NCI-H748 treated with DMSO at 0.1 percent for 48 hours (cell line): Measurements from ENCODE around the gene PTPN11.
"Not testable (repeated sequence)": the region's sequence is repeated elsewhere in the genome, so short reads cannot be mapped to it uniquely, and the experiment has no call there.

ENCODE experiments used
- DNase-seq: peaks from one replicate; lab custom pipeline; 2025; lab: John Stamatoyannopoulos, UW

Gene PTPN11

DNA sequence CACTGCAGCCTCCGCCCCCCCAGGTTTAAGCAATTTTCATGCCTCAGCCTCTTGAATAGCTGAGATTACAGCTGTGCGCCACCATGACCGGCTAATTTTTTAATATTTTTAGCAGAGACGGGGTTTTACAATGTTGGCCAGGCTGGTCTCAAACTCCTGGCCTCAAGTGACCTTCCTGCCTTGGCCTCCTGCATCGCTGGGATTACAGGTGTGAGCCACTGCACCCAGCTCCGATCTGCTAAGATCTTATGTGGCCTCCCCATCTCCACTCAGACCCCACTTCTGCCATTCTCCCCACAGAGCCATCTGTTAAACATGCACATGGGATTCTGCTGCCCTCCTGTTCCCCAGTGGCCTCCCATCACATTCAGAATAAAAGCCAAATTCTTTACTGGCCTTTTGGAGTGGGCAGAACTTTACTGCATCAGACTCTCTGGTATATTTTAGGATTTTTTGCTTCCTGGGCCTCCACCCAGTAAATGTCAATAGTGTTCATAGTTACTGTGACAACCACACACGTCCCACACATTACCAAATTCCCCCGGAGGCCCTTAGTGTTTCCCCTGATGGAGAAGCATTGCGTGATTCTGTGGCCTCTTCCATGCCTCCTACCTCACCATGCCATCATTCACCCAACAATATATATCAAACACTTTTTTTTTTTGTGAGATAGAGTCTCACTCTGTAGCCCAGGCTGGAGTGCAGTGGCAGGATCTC lies 96.3 kb downstream of the PTPN11 start:
- no peak for DNase-seq

DNA sequence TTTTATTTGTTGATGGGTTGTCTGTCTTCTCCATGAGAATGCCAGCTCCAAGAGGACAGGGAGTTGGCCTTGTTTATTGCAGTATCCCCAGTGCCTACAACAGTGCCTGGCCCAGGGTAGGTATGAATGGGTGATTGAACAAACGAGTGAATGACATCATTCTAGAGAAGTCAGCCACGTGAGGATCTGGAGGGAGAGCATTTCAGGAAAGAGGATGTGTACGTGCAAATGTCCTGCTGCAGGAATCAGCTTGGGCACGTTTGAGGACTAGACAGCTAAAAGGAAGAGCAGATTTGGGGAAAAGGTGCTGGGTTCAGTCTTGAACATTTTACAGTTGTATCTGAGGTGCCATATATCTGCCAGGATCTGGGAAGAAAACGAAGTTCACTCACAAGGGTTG lies 97.1 kb downstream of the PTPN11 start:
- no peak for DNase-seq

DNA sequence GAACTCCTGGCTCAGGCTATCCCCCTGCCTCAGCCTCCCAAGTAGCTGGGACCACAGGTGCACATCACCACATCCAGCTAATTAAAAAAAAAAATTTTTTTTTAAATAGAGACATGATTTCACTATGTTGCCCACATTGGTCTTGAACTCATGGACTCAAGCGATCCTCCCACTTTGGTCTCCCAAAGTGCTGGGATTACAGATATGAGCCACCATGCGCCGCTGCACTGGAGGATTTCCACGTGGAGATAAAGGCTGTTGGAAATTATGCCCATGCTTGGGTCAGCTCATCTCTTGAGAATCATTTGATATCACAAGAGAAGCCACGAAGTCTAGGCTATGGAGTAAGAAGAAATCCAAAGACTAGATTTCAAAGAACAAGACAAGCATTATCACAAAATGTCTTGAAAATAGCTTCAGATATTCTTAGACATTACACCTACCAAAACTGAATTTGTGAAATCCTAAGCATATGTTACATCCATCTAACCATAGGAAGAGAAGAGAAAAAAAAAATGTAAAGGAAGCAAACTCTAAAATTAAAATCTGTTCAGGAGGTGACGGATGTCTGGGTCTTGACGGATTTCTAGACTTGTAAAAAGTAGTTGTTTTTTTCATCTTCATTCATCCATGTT lies 99.1 kb downstream of the PTPN11 start:
- no peak for DNase-seq

DNA sequence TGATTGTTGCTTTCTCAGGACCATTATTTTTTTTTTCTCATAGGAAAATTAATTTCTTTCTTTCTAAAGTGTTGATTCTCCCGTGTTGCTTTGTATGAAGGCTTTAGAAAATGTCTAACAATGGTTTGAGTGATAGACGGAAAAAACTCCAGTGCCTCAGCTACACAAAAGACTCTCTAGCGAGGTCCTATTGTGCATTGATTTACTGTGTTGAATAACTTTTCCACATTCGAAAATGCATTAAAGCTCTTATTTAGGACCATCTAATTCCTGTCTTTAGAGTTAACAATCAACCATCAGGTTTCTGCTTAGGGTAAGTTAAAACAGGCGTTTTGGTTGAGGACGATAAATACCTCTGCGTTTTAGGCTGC lies 99.6 kb downstream of the PTPN11 start:
- no peak for DNase-seq

DNA sequence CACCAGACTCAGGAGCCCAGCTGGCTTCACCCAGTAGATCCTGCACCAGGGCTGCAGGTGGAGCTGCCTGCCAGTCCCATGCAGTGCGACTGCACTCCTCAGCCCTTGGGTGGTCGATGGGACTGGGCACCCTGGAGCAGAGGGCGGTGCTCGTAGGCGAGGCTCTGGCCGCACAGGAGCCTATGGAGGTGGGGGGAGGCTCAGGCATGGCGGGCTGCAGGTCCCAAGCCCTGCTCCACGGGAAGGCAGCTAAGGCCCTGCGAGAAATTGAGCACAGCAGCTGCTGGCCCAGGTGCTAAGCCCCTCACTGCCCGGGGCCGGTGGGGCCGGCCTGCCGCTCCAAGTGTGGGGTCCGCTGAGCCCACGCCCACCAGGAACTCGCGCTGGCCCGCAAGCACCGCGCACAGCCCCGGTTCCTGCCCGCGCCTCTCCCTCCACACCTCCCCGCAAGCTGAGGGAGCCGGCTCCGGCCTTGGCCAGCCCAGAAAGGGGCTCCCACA lies 101.1 kb downstream of the PTPN11 start:
- DNase-seq, result not testable (repeated sequence)

DNA sequence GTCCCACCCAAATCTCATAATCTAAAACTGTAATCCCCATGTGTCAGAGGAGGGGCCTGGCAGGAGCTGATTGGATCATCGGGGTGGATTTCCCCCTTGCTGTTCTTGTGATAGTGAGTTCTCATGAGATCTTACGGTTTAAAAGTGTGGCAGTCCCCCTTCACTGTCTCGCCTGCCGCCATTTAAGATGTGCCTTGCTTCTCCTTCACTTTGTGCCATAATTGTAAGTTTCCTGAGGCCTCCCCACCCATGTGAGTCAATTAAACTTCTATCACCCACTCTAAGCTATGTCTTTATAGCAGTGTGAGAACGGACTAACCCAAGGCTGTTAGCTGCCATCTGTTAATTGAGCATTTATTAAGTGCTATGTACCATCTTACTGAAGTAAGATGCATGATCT lies 105.1 kb downstream of the PTPN11 start:
- no peak for DNase-seq

DNA sequence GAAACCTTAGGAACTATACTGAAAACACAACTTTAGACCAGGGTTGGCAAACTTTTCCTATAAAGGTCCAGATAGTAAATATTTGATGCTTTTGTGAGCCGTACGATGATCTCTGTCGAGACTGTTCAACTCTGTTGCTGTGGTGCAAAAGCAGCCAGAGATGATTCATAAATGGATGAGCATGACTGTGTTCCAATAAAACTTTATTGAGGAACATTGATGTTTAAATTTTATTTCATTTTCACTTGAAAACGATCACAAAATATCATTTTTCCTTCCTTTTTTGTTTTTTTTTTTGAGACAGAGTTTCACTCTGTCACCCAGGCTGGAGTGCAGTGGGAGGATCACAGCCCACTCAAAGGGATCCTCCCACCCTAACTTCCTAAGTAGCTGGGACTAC lies 105.5 kb downstream of the PTPN11 start:
- no peak for DNase-seq

DNA sequence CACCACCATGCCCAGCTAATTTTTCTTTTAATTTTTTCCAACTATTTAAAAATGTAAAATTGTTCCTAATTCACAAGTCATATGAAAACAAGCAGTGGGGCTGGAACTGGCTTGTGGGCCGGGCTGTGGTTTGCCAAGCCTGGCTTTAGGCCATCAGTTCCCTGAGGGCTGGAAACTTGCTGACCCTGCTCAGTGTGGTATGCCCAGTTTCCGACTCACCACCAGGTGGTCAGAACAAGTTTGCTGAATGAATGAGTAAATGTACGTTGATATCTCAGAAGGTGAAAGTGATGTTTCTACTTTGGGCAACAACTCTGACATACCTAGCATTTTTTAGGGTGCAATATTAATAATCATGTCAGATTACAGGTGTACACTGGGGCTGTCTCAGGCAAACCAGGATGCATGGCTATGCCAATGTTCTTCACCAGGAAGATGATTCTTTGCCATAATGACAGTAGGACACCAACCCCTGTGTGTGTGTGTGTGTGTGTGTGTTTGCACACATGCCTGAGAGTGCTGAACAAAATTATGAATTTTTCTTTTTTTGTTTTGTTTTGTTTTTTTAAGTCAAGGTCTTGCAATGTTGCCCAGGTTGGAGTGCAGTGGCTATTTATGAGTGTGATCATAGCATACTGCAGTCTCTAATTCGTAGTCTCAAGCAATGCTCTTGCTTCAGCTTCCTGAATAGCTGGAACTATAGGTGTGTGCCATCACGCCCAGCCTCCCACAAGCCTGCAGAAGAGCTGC lies 106.1 kb downstream of the PTPN11 start:
- DNase-seq, result no peak

DNA sequence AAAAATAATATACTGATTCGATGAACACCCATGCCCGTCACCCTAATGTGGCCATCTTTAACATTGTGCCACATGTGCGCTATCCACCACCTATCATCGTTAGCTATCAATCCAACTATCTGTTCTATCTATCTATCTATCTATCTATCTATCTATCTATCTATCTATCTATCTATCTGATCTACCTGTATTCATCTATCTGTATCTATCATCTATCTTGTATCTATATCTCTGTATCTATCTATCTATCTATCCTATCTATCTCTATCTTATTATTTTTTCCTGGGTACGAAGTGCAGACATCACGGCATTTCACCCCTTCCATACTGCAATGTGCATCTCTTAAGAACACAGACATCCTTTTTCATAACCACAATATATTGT lies 106.7 kb downstream of the PTPN11 start:
- no peak for DNase-seq

DNA sequence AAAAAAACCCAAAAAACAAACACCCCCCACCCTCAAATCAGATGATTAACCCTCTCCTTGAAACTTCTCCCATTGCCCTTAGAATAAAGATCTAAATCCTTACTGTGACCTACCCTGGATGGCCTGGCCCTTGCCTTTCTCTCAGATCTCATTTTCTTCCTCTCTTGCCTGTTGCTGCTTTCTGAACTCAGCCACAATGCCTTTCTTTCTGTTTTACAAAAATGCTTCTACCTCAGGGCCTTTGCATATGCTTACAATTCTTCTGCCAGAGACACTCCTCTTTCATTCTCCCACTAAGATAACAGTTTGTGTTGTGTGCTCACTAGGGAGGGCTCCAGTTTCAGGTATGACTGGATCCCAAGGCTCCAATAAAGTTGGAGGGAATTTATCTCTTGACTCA lies 108.3 kb downstream of the PTPN11 start:
- DNase-seq, result no peak

DNA sequence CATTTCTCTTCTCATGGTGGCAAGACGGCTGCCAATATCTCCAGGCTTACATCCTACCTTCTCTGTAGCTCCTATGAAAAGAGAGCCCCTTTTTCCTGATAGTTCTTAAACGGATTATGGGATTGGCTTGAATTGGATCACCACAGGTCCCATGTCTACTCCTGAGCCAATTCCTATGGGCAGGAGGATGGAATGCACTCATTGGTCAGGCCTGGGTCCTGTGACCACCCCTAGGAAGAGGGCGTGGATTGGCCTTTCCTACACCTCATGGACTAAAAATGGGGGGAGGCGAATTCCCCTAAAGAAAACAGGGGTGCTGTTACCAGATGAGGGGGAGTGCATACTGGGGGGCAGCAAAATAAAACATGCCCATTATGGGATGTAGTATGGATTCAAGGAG lies 108.8 kb downstream of the PTPN11 start:
- no peak for DNase-seq

DNA sequence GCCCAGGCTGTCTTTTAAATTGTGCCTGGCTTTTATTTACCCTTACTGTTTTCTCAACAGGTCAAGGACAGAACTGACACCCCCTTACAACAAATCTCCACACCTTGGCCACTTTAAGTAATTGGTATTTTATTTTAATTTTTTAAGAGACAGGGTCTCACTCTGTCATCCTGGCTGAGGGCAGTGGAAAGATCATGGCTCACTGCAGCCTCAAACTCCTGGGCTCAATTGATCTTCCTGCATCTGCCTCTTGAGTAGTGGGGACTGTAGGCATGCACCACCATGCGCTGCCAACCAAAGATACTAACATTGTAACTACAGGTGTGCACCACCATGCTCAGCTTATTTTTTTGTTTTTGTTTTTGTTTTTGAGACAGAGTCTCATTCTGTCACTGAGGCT lies 109.8 kb downstream of the PTPN11 start:
- DNase-seq, result no peak

DNA sequence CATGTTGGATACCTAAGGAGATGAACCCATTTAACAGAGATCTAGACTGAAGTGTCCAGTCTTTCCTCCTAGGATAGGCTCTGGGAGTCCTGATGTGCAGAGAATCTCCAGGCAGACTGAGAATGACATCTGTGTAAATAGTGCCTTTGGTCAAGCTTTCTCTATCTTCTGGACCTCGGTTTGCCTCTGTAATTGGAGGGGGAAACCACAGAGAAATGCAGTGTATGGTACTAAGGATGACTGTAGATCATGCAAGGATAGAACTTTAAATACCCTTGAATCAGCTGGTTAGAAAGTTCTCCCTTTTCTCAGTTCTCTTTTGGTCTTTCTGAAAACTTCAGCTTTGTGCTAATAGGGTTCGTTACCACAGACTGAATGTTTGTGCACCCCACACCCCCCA lies 112.2 kb downstream of the PTPN11 start:
- no peak for DNase-seq

DNA sequence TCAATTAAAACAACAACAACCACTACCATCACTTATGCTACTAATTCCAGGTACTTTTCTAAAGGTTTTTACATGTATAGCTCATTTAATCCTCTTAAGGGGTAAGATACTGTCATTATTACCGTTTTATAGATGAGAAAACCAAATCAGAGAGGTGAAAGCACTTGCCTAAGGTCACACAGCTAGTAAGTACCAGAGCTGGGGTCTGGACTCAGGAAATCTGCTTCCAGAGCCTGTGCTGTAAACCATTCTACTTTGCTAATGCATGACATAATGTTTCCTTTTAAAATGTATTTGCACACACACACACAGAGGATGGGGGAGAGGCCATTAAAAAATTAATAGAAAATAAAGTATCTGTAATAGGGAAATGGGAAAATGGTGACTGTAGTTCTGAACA lies 113.4 kb downstream of the PTPN11 start:
- no peak for DNase-seq

DNA sequence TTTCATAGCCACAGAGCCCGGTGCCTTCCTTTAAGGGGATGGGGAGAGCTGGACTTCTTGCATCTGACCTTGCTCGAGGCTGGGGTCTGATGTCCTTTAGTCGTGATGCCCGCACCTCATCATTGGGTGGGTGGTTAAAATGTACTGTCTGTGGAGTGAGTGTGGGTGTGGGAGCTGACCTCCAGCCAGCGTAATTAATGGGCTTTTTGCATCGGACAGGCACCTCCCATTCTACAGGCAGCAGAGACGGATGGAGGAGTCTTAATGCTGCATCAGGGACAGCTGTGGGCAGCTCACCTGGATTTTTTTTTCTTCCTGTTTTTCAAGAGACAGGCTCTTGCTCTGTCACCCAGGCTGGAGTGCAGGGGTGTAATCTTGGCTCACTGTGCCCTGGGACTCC lies 114.8 kb downstream of the PTPN11 start:
- DNase-seq, result no peak

DNA sequence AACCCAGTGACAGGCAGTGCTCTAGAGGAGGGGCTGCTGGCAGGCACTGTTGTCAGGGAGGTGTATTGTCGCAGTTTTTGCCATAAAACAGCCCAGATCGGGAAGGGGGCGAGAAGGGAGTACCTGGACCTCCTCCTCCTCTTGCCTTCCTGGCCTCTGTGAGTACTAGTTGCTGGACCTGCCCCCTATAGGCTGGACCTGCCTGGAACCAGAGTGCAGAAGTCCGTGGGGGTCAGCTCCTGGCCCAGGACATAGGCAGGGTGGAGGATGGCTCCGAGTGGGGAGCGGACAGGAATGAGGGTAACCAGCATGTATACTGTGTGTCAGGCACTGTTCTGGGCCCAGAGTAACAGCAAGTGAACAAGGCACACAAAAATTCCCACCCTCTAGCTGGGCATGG lies 116.3 kb downstream of the PTPN11 start:
- DNase-seq, result no peak

DNA sequence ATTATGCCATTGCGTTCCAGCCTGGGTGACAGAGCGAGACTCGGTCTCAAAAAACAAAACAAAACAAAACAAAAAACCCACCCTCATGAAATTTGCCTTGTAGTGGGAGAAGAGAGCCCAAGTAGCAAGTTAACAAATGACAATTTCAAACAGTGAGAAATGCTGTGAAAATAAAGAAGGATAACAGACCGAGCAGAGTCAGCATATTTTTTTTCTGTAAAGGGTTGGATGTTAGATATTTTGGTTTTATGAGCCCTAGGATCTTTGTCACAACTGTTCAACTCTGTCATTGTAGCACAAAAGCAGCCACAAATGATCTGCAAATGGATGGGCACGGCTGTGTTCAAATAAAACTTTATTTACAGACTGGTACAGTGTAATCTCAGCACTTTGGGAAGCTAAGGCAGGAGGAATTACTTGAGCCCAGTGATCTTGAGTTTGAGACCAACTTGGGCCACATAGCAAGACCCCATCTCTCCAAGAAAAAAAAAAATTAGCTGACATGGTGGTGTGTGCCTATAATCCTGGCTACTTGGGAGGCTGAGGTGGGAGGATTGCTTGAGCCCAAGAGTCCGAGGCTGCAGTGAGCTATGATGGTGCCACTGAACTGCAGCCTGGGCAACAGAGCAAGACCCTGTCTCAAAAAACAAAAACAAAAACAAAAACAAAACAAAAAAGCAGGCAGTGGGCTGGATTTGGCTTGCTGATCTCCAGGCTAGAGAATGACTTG lies 117.1 kb downstream of the PTPN11 start:
- DNase-seq, result no peak

DNA sequence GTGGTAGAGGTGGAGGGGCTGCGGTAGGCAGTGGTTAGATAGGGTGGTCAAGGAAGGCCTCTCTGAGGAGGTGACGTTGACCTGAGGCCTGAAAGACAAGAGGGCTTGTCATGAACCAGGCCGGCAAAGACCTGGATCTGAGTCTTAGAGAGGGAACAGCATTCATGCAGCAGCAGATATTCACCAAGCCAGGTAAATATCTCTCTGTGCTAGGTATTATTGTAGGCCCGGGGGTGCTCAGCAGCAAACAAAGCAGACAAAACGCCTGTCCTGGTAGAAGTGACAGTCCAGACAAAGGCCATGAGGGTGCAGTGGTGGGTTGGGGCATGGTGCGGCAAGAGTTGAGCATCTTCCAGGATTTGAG lies 117.6 kb downstream of the PTPN11 start:
- no peak for DNase-seq

DNA sequence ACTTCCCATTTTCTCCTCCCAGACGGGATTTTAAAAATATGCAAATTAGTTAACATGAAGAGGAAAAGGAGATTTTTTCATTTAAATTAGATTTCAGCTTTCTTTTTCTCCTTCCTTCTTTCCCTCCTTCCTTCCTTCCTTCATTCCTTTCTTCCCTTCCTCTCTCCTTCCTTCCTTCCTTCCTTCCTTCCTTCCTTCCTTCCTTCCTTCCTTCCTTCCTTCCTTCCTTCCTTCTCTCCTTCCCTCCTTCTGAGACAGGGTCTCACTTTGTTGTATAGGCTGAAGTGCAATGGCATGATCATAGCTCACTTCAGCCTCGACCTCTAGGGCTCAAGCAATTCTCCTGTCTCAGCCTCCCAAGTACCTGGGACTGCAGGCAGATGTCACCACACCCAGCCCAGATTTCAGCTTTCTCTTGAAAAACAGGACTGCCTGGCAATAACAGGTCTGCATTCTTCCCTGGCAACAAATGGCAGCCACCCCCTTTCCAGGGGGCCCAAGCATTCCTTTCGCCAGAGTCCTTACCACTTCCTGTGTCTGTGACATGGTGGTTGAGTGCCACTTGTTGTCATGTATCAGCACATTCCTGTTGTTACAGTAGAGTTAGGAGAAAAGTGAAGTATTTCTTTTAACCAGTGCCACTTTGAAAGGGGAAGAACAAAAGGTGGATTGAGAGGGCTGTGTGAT lies 119.1 kb downstream of the PTPN11 start:
- no peak for DNase-seq

DNA sequence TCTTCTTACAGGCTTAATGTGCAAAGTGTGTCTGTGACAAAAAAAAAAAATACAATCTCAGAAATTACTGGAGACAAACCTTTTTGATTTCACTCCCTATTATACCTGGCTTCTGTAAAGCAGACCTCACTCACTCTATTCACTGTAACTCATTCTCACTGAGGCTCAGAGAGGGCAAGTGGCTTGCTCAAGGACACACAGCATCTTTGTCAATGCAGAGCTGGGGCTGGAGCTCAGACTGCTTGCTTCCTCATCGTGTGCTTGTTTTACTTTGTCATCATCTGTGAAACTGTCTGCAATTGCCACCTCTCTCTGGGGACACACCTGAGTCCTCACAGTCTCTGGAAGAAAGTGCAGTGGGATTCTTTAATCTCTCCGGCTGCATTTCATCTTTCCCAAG lies 120.0 kb downstream of the PTPN11 start:
- no peak for DNase-seq

DNA sequence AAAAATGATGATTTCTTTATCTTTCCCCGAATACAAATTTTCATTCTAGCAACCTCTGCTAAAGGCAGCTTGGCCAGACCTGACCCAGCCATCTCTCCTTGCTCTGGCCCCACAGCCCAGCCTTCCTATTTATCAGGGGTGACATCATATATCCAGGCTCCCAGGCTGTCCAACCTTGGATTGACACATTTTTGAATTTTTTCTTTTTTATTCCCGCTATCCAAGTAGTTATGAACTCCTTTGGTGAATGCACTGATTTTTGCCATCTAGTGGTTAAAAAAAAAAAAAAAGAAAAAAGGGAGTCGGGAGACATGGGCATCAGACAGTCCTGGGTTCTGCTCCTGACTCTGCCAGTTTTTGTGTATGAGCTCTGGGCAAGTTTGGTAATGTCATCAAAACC lies 120.5 kb downstream of the PTPN11 start:
- no peak for DNase-seq

DNA sequence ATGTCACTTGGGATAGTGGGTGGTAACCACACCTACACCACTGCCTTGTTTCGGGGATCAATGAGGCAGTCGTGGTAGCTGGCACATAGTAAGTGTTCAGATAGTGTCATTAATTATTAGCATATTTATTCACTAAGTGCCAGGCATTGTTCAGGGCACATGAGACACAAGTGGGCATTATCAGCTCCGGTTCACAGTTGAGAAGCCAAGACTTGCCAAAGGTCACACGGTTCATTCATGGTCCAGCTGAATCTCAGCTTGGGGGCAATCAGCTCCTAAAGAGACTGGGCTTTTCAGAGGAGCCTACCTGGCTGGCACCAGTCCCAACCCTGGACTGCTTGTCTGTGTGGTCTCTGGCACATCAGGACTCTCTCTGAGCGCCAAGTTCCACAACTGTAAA lies 121.3 kb downstream of the PTPN11 start:
- DNase-seq, result no peak
